Measurements from ENCODE around the gene KIAA1328. TPM values are rescaled to one million over a fixed set of nuclear protein-coding genes. Genes with fewer than 3 reads are reported as not detected.

KIAA1328 gene
- total RNA-seq, 2 experiments from 2014 or later: 5.0 to 5.6 TPM

DNA sequence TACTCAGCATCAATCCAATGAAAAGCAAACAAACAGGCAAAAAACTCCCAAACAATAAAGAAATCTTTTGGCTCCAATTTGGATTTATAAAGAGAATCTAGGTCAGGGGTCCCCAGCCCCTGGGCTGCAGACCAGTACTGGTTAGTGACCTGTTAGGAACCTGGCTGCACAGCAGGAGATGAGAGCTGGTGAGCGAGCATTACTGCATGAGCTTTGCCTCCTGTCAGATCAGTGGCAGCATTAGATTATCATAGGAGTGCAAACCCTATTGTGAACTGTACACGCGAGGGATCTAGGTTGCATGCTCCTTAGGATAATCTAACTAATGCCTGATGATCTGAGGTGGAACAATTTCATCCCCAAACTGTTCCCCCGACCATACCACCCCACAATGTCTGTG, 102.2 kb downstream of the KIAA1328 start:
- Mint-ChIP-seq H3K27ac (no peak overlapping the region), H3K4me1 (peaks cover 4% of the 10 kb centered on the region), H3K27me3 (no peaks in the 10 kb centered on the region), H3K4me3 (no peak overlapping the region), H3K9me3 (no peaks in the 10 kb centered on the region), H3K36me3 (peaks cover 12% of the 10 kb centered on the region)
- DNase-seq: no peak

DNA sequence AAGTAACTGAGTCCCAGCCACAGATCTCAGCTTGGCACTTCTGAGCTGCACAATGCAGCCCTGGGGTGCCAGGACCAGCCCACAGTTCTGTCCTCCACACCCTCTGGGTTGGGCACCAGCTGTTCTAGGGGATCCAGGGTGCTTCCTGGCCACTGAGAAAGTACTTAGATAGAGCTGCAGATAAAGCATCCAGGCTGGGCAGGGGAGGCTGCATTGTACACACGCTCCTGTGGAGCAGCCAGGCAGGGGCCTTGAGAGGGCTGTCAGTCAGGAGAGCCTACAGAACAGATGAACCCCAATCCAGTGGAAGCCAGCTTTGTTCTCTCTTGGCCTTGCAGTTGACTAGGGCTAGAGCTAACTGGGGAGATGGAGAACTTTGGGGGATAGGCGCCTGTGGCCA, 104.6 kb downstream of the KIAA1328 start:
- Mint-ChIP-seq H3K9me3 (peaks cover 8% of the 10 kb centered on the region), H3K4me1 (no peaks in the 10 kb centered on the region), H3K4me3 (no peak overlapping the region), H3K36me3 (peaks cover 31% of the 10 kb centered on the region), H3K27ac (no peak overlapping the region), H3K27me3 (no peaks in the 10 kb centered on the region)
- DNase-seq: no peak

DNA sequence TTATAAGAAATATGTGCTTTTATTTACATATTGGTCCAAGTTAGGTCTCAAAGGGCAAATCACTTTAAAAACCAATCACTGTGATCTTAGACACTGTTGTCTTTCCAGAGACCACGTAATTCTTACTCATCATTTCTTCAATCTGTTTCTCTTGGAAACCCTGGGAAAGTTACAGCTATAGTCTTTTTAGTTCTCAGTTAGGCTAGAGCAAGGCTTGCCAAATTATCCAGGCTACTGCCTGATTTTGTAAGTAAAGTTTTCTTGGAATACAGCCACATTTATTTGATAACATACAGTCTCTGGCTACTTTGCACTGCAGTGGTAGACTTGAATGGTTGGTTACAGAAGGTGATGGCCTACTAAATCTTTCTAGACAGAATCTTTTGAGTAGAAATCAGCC, 106.0 kb downstream of the KIAA1328 start:
- H3K27me3 Mint-ChIP-seq: no peaks in the 10 kb centered on the region
- H3K4me1 Mint-ChIP-seq: no peaks in the 10 kb centered on the region
- H3K36me3 Mint-ChIP-seq: peaks cover 35% of the 10 kb centered on the region
- DNase-seq: no peak
- H3K4me3 Mint-ChIP-seq: no peak overlapping the region
- peaks cover 12% of the 10 kb centered on the region for H3K9me3 Mint-ChIP-seq
- no peak overlapping the region for H3K27ac Mint-ChIP-seq

DNA sequence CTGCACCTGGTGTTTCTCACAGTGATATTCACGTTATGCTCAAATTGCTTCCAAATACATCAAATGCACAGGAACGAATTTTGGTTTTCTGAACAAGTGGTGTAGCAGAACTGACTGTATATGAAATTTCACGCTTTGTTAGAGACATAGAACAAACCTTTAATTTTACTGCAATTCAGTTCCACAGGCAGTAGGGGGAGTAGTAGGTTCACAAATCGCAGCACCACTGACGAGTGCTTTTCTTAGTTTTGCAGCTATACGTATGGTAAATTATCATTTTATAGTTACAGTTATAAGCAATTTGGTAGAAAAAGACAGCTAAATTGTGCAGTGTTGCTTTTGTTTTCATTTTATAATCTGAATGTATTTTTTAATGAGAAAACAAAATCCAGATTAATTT, 113.3 kb downstream of the KIAA1328 start:
- H3K27me3 Mint-ChIP-seq: no peaks in the 10 kb centered on the region
- no peak for DNase-seq
- peaks cover 7% of the 10 kb centered on the region for H3K9me3 Mint-ChIP-seq
- H3K4me1 Mint-ChIP-seq: no peaks in the 10 kb centered on the region
- peaks cover 14% of the 10 kb centered on the region for H3K36me3 Mint-ChIP-seq
- no peak overlapping the region for H3K27ac Mint-ChIP-seq
- no peak overlapping the region for H3K4me3 Mint-ChIP-seq

DNA sequence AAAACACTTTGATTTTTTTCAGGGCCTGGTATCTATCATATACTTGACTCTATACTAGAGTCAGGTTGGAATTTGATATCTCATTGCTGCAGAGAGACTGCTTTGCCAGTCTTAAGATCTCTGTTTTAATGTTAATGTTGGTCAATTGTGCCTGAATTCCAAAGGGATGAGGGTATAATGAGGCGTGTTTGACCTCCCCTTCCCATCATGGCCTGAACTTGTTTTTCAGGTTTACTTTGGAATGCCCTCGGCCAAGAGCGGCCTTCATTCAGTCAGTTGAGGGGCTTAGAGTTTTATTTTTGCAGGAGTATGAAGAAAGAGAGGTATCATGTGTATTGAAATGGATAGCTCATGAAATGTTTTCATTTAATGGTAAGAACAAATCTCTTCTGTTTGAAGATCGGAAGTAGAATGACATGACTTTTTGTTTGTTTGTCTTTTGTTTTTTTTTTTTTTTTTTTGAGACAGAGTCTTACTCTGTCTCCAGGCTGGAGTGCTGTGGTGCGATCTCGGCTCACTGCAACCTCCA, 119.0 kb downstream of the KIAA1328 start:
- no peaks in the 10 kb centered on the region for H3K4me1 Mint-ChIP-seq
- H3K9me3 Mint-ChIP-seq: no peaks in the 10 kb centered on the region
- DNase-seq: no peak
- no peaks in the 10 kb centered on the region for H3K27me3 Mint-ChIP-seq
- H3K4me3 Mint-ChIP-seq: no peak overlapping the region
- H3K36me3 Mint-ChIP-seq: peaks cover 6% of the 10 kb centered on the region
- H3K27ac Mint-ChIP-seq: no peak overlapping the region

DNA sequence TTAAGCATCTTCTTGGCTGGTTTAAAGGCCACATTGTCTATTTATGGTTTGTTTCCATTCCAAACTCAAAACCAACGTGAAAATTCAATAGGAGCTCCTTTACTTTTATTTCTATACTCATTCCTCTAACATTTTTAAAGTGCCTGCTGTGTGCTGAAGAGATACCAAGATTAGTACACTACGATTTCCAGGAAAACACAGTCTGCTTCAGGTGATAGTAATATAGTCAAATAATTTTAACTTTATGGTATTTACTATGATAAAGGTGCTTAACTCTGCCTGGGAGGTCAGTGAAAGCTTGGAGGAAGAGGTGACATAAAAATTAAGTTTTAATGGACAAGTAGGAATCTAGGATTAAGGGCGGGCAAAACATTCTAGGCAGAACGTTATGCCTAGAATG, 121.4 kb downstream of the KIAA1328 start:
- no peaks in the 10 kb centered on the region for H3K27me3 Mint-ChIP-seq
- H3K9me3 Mint-ChIP-seq: no peaks in the 10 kb centered on the region
- no peak for DNase-seq
- H3K4me3 Mint-ChIP-seq: no peak overlapping the region
- H3K27ac Mint-ChIP-seq: no peak overlapping the region
- H3K4me1 Mint-ChIP-seq: no peaks in the 10 kb centered on the region
- peaks cover 6% of the 10 kb centered on the region for H3K36me3 Mint-ChIP-seq

DNA sequence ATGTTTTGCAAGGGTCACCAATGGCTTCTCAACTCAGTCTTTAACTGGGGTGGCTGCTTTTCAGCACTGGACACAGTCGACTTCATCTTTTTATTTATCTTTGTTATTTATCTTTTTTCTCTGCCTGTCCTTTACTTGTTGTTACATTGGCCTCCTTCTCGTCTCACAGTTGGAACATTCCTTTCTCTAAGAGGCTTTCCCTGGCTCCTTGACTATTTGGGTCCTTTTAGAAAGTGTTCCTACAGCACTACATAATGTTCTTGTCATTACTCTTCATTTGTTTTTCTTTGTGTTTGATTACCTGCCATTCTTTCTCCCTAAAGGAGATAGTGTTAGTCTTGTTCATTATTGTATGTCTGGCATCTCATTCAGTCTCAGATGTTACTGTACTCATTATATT, 122.0 kb downstream of the KIAA1328 start:
- Mint-ChIP-seq H3K4me1 (no peaks in the 10 kb centered on the region), H3K36me3 (peaks cover 6% of the 10 kb centered on the region), H3K9me3 (no peaks in the 10 kb centered on the region), H3K27me3 (no peaks in the 10 kb centered on the region), H3K4me3 (no peak overlapping the region), H3K27ac (no peak overlapping the region)
- no peak for DNase-seq

DNA sequence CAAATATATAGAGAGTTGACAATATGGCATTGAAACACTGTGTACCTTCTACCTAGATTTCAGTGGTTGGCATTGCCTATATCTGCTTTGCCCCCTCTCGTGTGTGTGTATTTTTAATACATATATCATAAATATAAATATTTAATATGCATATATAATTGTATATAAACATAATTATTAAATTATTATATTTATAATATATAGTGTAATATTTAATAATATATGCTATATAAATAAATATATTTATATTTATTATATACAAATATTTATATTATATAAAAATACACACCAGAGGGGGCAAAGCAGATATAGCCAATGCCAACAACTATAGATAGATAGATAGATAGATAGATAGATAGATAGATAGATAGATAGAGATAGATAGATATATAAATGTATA, 124.1 kb downstream of the KIAA1328 start:
- no peaks in the 10 kb centered on the region for H3K27me3 Mint-ChIP-seq
- no peaks in the 10 kb centered on the region for H3K4me1 Mint-ChIP-seq
- H3K27ac Mint-ChIP-seq: no peak overlapping the region
- H3K36me3 Mint-ChIP-seq: peaks cover 16% of the 10 kb centered on the region
- no peaks in the 10 kb centered on the region for H3K9me3 Mint-ChIP-seq
- no peak for DNase-seq
- H3K4me3 Mint-ChIP-seq: no peak overlapping the region

DNA sequence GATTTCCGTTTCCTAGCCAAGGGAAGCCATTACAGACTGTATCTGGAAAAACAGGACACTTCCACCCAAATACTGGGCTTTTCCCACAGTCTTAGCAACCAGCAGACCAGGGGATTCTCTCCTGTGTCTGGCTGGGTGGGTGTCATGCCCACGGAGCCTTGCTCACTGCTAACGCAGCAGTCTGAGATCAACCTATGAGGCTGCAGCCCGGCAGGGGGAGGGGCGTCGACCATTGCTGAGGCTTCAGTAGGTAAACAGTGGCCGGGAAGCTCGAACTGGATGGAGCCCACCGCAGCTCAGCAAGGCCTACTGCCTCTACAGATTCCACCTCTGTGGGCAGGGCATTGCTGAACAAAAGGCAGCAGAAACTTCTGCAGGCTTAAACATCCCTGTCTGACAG, 131.1 kb downstream of the KIAA1328 start:
- Mint-ChIP-seq H3K36me3 (peaks cover 58% of the 10 kb centered on the region), H3K4me1 (no peaks in the 10 kb centered on the region), H3K27ac (no peak overlapping the region), H3K27me3 (no peaks in the 10 kb centered on the region), H3K4me3 (no peak overlapping the region), H3K9me3 (peaks cover 8% of the 10 kb centered on the region)
- no peak for DNase-seq

DNA sequence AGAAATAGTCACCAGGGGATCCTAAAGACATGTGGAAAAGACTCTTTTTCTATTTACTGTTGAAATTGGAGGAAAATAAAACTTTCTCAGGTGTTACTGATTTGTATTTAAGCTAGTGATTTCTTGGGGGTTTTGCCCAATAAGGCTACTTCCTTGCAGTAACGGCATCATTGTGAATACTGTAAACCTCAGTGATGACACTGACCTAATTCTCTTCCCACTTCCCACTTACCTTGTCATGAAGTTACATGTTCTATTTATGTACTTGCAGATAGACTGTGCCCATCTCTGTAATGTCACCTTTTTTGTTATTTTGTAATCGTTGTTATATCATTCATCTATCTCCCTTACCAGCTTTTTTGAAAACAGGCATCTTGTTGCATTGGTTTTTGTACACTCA, 134.5 kb downstream of the KIAA1328 start:
- no peak for DNase-seq
- peaks cover 27% of the 10 kb centered on the region for H3K9me3 Mint-ChIP-seq
- no peaks in the 10 kb centered on the region for H3K27me3 Mint-ChIP-seq
- no peak overlapping the region for H3K4me3 Mint-ChIP-seq
- no peak overlapping the region for H3K27ac Mint-ChIP-seq
- peaks cover 65% of the 10 kb centered on the region for H3K36me3 Mint-ChIP-seq
- no peaks in the 10 kb centered on the region for H3K4me1 Mint-ChIP-seq

DNA sequence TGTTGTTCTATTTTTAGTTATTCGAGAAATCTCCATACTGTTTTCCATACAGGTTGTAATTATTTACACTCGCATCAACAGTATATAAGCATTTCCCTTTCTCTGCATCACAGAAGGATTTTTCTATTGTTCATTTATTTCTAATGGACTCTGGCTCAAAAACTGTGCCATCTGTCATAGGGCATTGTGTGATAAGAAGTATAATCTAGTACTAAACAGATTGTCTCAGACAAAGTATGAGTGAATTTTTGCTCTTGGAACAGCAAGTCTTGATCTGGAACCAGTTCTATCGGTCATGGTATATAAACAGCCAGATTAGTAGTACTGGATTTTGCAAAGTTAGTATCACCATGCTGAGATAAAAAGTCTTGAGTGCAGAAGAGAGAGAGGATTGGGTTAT, 145.8 kb downstream of the KIAA1328 start:
- DNase-seq: no peak
- Mint-ChIP-seq H3K4me3 (no peak overlapping the region), H3K27me3 (no peaks in the 10 kb centered on the region), H3K4me1 (no peaks in the 10 kb centered on the region), H3K9me3 (peaks cover 8% of the 10 kb centered on the region), H3K36me3 (peaks cover 36% of the 10 kb centered on the region), H3K27ac (no peak overlapping the region)

DNA sequence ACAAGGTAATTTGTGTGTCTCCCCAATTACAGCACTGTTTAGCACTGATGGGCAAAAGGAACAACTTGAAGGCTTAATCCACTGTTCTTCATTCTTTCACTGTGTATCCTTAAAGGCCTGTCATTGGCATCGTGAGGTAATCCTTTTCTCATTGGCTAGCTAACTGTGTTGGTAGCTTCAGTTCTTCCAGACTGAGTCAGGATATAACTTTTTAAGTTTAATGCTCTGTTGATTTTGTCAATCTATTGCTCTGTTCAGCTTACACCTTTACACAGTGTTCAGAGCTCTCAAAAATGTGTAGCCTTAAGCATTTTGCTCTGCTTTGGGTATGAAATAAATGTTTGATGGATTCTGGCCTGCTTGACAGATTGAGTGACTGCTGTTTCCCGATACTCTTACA, 148.2 kb downstream of the KIAA1328 start:
- no peak for DNase-seq
- H3K4me1 Mint-ChIP-seq: no peaks in the 10 kb centered on the region
- H3K36me3 Mint-ChIP-seq: peaks cover 38% of the 10 kb centered on the region
- H3K27me3 Mint-ChIP-seq: no peaks in the 10 kb centered on the region
- no peak overlapping the region for H3K4me3 Mint-ChIP-seq
- no peak overlapping the region for H3K27ac Mint-ChIP-seq
- peaks cover 6% of the 10 kb centered on the region for H3K9me3 Mint-ChIP-seq

DNA sequence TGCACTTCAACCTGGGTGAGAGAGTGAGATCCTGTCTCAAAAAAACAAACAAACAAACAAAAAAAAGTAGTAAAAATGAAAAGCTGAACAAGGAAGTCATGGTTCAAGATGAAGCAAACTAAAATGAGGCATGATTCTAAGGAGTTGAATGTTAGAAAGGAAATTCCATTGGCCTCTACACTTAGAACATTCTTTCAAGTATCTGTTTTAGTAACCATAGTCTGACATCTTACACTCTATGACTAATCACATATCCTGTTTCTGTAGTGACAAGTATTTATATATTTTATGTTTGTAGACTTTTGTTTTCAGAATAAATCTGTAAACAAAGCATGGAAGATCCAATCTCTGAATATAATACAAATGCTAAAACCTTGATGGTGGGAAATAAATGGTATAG, 164.1 kb downstream of the KIAA1328 start:
- Mint-ChIP-seq H3K9me3 (peaks cover 10% of the 10 kb centered on the region), H3K36me3 (peaks cover 42% of the 10 kb centered on the region), H3K27ac (no peak overlapping the region), H3K4me3 (no peak overlapping the region), H3K4me1 (peaks cover 3% of the 10 kb centered on the region), H3K27me3 (no peaks in the 10 kb centered on the region)
- DNase-seq: no peak

DNA sequence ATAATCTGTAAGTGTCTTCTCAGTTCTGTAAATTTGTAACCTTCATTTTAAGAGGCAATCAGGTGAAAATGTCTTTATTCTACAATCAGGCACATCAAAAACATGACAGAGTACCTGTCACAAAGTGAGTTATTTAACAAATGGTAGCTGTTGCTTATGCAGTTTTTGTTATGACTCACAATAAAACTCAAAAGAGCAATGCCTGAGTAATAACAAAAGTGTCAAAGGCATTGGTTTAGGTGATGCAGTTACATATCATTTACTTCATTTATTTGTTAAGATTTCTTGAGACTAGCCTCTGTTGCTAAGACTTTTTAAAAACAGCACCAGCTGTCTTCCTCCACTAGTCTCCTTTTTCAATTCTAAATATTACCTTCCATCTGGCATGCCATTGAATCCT, 177.8 kb downstream of the KIAA1328 start:
- peaks cover 14% of the 10 kb centered on the region for H3K36me3 Mint-ChIP-seq

DNA sequence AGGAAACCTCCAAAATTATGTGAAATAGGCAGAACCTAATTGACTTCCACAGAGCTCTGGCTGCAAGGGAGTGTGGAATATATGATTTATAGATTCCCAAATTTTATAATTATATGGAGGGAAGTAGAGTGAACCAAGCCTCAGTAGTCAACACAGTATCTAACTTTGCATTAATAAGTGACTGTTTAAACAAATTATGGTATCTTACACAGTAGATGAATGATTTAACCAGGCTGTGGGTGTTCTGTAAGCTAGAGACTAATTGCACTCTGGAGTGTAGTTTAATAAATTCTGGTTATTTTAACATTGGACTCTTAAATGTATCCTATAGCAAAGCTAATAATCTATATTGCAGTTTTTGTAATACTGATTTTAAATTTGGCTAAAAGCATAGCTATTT, 183.5 kb downstream of the KIAA1328 start:
- Mint-ChIP-seq H3K27ac (no peak overlapping the region), H3K4me3 (no peak overlapping the region), H3K27me3 (no peaks in the 10 kb centered on the region), H3K9me3 (peaks cover 32% of the 10 kb centered on the region), H3K36me3 (peaks cover 37% of the 10 kb centered on the region), H3K4me1 (no peaks in the 10 kb centered on the region)
- no peak for DNase-seq

More for the DNA sequence above, 177.8 kb downstream of the KIAA1328 start:
- Mint-ChIP-seq H3K27me3 (no peaks in the 10 kb centered on the region), H3K9me3 (peaks cover 10% of the 10 kb centered on the region), H3K4me1 (no peaks in the 10 kb centered on the region), H3K4me3 (no peak overlapping the region), H3K27ac (no peak overlapping the region)
- no peak for DNase-seq

DNA sequence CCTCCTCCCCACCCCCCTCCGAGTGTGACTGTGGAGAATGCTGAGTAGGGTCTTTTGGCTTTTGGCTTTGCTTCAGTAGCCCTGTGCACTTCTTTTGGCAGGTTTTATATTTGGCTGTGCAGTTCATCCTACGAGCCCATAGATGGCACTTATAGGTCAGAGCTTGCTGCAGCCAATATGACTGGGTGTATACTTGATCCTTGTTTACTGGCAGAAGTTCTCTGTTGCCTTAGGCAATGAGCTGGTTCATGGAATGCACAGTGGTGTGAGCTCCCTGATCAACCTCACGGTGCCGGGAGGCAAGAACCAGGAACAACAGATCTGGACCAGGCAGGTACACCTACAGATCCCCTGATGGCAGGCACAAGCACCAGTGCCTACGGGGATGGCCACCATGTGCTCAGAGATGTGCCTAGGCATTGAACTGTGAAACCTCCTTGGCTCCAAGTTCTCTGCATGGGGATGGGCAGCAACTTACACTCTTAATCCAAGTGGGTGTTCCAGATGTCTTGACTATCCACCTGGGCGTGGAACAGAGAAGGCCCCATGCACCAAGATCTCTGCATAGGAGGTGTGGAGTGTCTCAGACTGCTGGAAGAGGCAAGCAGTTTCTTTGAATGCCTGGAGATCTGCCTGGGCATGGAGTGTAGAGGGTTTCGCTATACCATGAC, 190.4 kb downstream of the KIAA1328 start:
- Mint-ChIP-seq H3K4me3 (no peak overlapping the region), H3K4me1 (no peaks in the 10 kb centered on the region), H3K36me3 (peaks cover 62% of the 10 kb centered on the region), H3K9me3 (peaks cover 46% of the 10 kb centered on the region), H3K27ac (no peak overlapping the region), H3K27me3 (no peaks in the 10 kb centered on the region)
- DNase-seq: no peak
